GM18951 (cell line): ENCODE results near the gene ANXA6.

Source experiments
- POLR2A ChIP-seq: IDR thresholded peaks from 4 replicates; pipeline ENCODE4 v1.6.1; 2011; ENCODE audit warnings: mild to moderate bottlenecking; ENCODE audit not compliant: insufficient read length, insufficient read depth; ENCODE audit errors: extremely low read depth
- in situ Hi-C: fragments of 300-500 bp; cut with MboI; formaldehyde crosslinking; loops from one replicate; pipeline ENCODE4 v1.12.0; 2022; ENCODE audit warnings: low sequenced_read_pairs, mixed read lengths, inconsistent platforms; ENCODE audit not compliant: unreplicated experiment

Gene ANXA6

DNA sequence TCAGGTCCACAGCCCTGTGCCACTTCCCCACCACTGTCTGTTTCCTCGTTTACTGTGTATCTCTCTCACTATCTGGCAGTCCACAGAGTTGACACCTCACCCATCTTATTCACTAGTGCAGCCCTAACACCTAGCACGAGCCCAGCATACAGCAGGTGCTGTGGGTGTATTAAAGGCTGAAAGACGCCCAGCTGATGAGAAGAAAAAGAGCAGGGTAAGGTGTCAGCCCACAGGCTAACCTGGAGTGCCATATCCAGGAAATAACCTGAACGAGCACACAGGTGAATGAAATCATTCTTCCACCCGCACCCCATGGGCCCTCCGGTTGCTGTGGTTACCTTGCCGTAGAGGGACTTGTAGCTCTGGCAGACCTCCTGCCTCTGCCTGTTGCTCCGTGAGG, 18.6 kb downstream of the ANXA6 start:
- in situ Hi-C loops, result no loop called here
- TF ChIP-seq POLR2A, result no peak

DNA sequence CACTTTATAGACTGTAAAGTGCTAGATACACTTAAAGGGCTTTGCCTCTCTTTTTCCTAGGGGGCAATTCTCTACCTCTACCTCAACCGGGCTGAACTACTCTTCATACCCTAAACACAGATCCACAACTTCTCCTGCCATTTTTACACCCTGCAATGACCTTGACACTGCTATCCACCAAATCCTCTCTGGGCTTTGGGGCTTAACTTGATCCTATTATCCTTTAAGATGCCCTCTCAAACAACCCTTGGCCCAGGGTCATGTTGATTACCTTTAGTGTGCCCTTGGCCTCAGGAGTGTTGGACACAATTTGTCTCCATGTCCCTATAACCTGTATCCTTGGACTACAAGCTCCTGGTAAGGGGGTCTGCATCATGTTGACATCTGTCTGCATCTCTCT, 19.5 kb downstream of the ANXA6 start:
- in situ Hi-C loops, result no loop called here
- no peak for TF ChIP-seq POLR2A

DNA sequence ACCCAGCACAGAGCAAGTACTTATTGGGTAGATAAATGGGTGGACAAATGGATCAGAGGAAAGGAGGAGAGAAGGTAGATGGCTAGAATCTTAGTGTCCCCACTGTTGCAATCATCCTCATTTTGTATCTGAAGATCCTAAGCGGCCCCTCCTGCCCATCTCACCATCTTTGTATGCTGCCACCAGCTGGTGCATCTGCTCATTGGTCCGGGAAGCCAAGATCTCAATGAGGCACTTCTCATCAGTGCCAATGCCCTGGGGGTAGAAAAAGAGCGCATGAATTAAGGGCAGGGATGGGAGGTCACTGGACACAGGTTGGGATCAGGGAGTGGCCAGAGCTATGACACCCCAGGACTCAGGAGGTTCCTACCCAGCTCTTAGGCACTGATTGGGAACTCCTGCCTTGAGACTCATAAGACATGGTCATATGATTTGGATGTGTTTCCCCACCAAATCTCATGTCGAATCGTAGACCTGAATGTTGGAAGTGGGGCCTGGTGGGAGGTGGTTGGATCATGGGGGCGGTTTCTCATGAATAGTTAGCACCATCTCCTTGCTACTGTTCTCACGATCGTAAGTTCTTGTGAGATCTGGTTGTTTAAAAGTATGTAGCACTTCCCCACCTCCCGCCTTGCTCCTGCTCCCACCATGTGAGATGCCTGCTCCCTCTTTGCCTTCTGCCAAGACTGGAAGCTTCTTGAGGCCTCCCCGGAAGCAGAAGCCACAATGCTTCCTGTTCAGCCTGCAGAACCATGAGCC, 20.3 kb downstream of the ANXA6 start:
- TF ChIP-seq POLR2A, result no peak
- in situ Hi-C loops, result no loop called here

DNA sequence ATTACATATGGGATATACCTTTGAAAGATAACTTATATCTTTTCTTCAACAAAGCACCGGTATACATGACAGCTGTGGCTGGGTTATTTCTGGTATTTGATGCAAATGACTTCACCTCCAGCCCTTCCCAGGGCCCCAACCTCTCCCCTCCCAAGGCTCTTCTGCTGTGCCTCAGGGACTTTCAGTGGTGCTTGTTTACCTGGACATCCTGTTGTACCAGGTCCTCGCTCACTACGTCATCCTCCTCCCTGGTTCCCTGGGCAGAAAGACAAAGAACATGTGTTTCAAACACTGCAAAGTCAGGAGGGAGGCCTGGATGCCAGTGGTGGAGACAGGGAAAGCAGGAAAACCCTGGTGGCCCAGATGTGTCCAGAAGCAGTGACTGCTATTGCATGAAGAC, 23.4 kb downstream of the ANXA6 start:
- TF ChIP-seq POLR2A, result no peak
- in situ Hi-C loops, result no loop called here

DNA sequence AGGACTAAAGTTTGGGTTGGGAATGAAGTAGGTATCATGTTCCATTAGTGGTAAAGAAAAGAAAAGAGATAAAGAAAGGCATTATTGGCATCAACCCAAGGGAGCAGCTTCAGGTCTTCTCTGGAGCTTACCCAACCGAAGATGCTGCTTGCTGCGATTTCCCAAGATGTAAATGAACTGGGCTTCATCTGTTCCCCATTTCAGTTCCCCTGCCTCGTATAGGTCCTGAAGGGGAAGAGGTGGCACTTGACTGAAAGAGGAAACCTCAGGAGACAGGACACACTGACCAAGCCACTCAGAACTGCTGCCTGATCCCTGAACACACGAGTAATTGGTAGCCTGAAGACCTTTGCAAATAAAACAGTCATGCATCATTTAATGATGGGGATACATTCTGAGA, 24.6 kb downstream of the ANXA6 start:
- no peak for TF ChIP-seq POLR2A
- in situ Hi-C loops, result no loop called here

DNA sequence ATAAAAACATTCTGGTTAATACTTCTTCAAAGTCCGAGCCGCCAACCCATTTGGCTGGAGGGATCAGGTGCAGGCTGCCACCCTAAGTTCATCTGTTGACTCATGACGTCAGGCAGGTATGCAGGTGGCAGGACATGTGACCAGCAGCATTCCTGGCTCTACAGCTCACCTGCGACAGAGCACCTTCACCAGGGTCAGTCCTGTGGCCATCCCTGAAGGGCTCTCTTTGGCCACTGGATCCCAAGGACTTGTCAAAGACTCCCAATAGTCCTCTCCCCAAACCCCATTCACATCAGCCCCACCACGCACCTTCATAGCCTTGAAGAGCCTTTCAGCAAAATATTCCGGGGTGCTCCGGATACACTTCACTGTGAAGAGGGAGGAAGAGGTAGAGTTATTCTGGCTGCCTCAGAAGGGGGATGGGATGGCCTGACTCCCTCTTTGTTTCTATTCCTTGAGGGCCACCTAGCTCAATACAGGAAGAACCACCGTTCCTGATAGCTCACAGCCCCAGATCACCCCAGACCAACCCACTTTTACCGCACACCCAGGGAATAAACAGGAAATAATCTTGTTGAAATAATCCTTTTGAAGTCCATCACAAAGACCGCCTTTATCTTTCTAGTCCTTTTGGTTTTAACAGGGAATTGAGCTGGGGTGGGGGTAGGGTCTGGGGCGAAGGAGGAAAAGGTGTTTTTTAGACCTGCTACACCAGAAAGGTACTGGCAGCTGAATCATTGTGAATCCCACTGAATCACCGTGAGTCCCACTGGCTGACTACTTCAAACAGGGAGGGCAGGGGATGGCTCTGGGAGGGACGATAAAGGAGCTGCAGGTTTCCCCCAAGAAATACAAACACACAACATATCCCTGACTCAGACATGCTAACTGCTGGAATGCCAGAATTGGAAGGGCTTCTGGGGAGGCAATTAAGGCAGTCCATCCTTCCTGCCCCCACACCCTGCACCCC, 26.4 kb downstream of the ANXA6 start:
- in situ Hi-C loops, result no loop called here
- TF ChIP-seq POLR2A, result no peak

- in situ Hi-C loops, result no loop called here
- peak; percentile 5 for TF ChIP-seq POLR2A
Observed at GRCh38 chr5:151130235-151130921, 27.2 kb downstream of the ANXA6 start.

- in situ Hi-C loops, result no loop called here
- no peak for TF ChIP-seq POLR2A
Observed at GRCh38 chr5:151128817-151129216, 28.8 kb downstream of the ANXA6 start.

- in situ Hi-C loops, result no loop called here
- TF ChIP-seq POLR2A, result no peak
Observed at GRCh38 chr5:151127926-151128325, 29.7 kb downstream of the ANXA6 start.

- in situ Hi-C loops, result no loop called here
- TF ChIP-seq POLR2A, result peak; percentile 32
Observed at GRCh38 chr5:151126199-151126645, 31.4 kb downstream of the ANXA6 start.

DNA sequence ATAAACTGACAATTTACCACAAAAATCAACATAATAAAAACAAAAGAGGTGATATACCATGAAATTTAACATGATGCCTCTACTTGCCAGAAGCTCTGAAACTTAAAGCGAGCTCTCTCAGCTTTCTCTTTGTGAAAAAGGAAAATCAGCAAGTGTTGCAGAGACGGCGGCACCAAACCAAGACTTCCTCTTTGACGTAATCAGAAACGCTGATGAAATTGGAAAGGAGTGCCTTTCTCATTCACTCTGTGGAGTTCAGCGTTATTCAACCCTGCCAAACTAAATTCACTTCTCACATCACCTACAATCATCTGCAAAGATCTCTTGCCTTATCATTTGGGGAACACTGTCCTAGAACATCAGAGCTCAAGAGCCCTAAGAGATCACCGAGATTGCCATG, 32.2 kb downstream of the ANXA6 start:
- TF ChIP-seq POLR2A, result no peak
- in situ Hi-C loops, result no loop called here

DNA sequence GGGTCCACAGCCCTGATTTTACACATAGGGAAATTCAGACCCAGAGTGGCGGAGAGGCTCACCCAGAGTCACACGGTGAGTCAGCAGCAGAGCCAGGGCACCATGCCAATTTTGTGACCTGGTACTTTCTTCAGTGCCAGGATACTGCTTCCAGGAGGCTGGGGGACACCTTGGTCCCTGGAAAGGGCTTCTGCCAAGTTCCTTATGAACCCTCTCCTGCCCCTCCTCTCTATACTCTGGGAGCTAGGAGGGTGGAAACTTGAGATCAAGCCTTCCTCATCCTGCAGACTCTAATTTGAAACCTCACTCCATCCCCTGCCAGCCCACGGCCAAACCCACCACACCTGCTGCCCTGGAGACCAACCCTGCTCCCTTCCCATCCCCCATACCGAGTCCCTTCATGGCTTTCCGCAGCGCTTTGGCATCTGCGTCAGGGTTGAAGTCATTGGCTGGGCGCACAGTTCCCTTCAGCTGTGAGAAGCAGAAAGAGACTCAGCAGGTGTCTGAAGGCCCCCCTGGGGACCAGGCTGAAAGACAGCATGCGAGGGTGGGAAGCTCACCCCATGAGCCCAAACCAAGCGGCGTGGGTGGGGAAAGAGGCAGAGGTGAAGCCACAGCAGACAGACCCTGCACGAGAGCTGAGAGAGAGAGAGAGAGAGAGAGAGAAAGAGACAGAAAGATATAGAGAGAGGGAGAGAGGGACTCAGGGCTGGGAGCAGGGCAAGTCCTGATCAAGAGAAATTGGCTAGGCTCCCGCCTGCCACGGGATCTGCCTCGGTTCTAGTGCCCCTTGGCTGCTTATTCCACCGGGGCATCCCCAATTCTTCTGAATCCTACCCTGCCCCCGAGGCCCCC, 33.5 kb downstream of the ANXA6 start:
- peak; percentile 15 for TF ChIP-seq POLR2A
- in situ Hi-C loops, result no loop called here
